DND-41 (cell line): ENCODE measurements around the gene GNAO1.

Experiments used
- ATAC-seq: fragments of 200-7000 bp; cut with Tn5 transposase; 3 replicates; pipeline ENCODE4 v1.9.1; 2021; ENCODE audit warnings: low read depth; ENCODE audit not compliant: insufficient read depth
- DNase-seq: peaks from one replicate; pipeline ENCODE4 v3.0.0-alpha.2; 2020
- H2AFZ ChIP-seq: 2 replicates; pipeline ENCODE4 v1.6.0; 2012; ENCODE audit warnings: low read depth, low read length
- H3K27ac ChIP-seq: 2 replicates; pipeline ENCODE4 v1.5.1; 2012; ENCODE audit warnings: low read length, inconsistent platforms
- H3K27me3 ChIP-seq: fragments of 200-600 bp; sonication (generic); 2 replicates; pipeline ENCODE4 v1.6.0; 2012; ENCODE audit warnings: low read length, mild to moderate bottlenecking, inconsistent platforms; ENCODE audit not compliant: insufficient read depth, poor library complexity
- H3K36me3 ChIP-seq: 2 replicates; pipeline ENCODE4 v1.5.1; 2012; ENCODE audit warnings: low read length, inconsistent platforms; ENCODE audit not compliant: insufficient read depth
- H3K4me1 ChIP-seq: 2 replicates; pipeline ENCODE4 v1.5.1; 2012; ENCODE audit warnings: mild to moderate bottlenecking, low read length; ENCODE audit not compliant: insufficient read depth
- H3K4me2 ChIP-seq: 2 replicates; pipeline ENCODE4 v1.6.0; 2012; ENCODE audit warnings: mild to moderate bottlenecking, moderate library complexity, low read length, inconsistent platforms; ENCODE audit not compliant: insufficient read depth
- H3K4me3 ChIP-seq, 2 experiments: fragments of 200-600 bp in 1 of 2; shearing (Covaris generic) in 1 of 2; 2 replicates each; pipeline ENCODE4 v1.5.1; 2012 to 2016; ENCODE audit warnings: inconsistent platforms in 2 of 2, low read length in 2 of 2, mild to moderate bottlenecking in 2 of 2, low read depth in 1 of 2, moderate library complexity in 1 of 2
- H3K79me2 ChIP-seq: 2 replicates; pipeline ENCODE4 v1.6.0; 2012; ENCODE audit warnings: low read length, inconsistent platforms; ENCODE audit not compliant: insufficient read depth
- H3K9ac ChIP-seq: 2 replicates; pipeline ENCODE4 v1.6.0; 2012; ENCODE audit warnings: low read depth, mild to moderate bottlenecking, inconsistent platforms, low read length, moderate library complexity
- H3K9me3 ChIP-seq: 2 replicates; pipeline ENCODE4 v1.5.1; 2012; ENCODE audit warnings: low read length, moderate library complexity, mild to moderate bottlenecking, inconsistent platforms; ENCODE audit not compliant: insufficient read depth, severe bottlenecking
- H4K20me1 ChIP-seq: 2 replicates; pipeline ENCODE4 v1.6.0; 2012; ENCODE audit warnings: low read length; ENCODE audit not compliant: insufficient read depth
- CTCF ChIP-seq: IDR thresholded peaks from 2 replicates; pipeline ENCODE4 v1.5.1; 2012; ENCODE audit warnings: borderline replicate concordance, low read length, moderate library complexity, mild to moderate bottlenecking; ENCODE audit not compliant: poor library complexity, severe bottlenecking; ENCODE audit errors: extremely low read depth
- EZH2 ChIP-seq: IDR thresholded peaks from 3 replicates; pipeline ENCODE4 v1.6.1; 2012; ENCODE audit warnings: borderline replicate concordance, low read depth, mild to moderate bottlenecking, moderate library complexity, low read length, inconsistent platforms; ENCODE audit not compliant: severe bottlenecking

Gene GNAO1

DNA sequence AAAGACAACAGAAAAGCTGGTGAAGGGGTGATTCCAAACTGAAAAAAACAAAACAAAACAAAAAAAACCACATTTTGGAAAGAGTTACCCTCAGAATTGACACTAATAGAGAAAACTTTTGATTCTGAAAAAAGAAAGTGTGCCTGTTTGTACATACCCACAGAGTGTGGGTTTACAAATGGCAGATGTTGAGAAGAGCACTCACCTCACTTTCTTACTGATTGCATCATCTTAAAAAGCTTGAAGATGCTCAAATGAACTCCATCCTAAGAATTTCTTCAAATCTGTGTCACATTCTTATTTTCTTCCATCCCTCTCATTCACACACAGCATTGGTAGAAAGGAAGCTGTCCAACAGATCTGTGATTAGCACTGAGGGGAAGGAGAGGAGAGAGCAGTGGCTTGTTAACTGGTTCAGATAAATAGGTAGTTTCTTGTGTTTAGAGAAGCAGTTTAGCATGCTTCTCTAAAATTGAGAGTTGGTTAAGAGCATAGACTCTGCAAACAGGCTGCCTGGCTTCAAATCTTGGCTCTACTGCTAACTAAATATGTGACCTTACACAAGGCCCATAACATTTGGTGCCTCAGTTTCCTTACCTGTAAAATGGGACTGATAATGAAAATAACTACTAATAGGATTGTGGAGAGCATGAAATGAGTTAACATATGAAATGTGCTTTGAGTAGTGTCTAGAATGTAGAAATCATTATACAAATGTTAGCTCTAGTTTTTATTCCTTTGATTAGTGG, 6.9 kb downstream of the GNAO1 start:
- TF ChIP-seq EZH2 (no peak), CTCF (no peak)
- H3K27ac ChIP-seq = peak overlapping the region; percentile 78
- no peak overlapping the region for H2AFZ ChIP-seq
- H4K20me1 ChIP-seq = peaks cover 6% of the 10 kb centered on the region; the same call in 1 of the 2 replicates
- peaks cover 99% of the 10 kb centered on the region for H3K4me1 ChIP-seq
- H3K9me3 ChIP-seq = no peaks in the 10 kb centered on the region
- H3K36me3 ChIP-seq = no peaks in the 10 kb centered on the region
- DNase-seq (peak; percentile 17), ATAC-seq (peak; percentile 54)
- H3K4me3 ChIP-seq = no peak overlapping the region
- peaks cover 32% of the 10 kb centered on the region for H3K79me2 ChIP-seq
- H3K4me2 ChIP-seq = peak overlapping the region; percentile 28
- peak overlapping the region; percentile 27; the same call in 1 of the 2 replicates for H3K9ac ChIP-seq
- no peaks in the 10 kb centered on the region for H3K27me3 ChIP-seq

DNA sequence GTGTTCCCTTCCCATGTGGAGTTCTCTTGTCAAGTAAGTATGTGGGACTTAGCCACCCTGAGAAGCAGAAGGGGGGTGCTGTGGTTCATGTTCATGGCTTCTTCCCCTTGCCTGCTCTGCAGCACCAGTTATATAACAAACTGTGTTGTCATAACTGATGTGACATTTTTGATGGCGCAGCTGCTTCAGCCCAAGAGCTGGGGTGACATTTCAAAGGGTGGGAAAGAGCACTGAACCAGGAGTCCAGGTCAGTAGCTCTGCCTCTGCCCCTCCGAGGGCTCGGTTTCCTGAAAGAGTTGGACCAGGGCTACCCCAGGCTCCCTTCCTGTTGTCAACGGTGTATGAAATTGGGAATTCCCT, 7.4 kb downstream of the GNAO1 start:
- Histone ChIP-seq H3K9me3 (no peaks in the 10 kb centered on the region), H2AFZ (no peak overlapping the region), H3K4me2 (peak overlapping the region; percentile 28), H3K79me2 (peaks cover 33% of the 10 kb centered on the region), H3K36me3 (no peaks in the 10 kb centered on the region), H3K27me3 (no peaks in the 10 kb centered on the region), H3K4me3 (no peak overlapping the region), H3K9ac (peak overlapping the region; percentile 27; the same call in 1 of the 2 replicates), H4K20me1 (peaks cover 3% of the 10 kb centered on the region; the same call in 1 of the 2 replicates), H3K27ac (peak overlapping the region; percentile 78), H3K4me1 (peaks cover 98% of the 10 kb centered on the region)
- TF ChIP-seq EZH2 (no peak), CTCF (no peak)
- DNase-seq (peak; percentile 22), ATAC-seq (no peak)

GRCh38 chr16:56199164-56199563, 7.9 kb downstream of the GNAO1 start:
- Histone ChIP-seq H2AFZ (no peak overlapping the region), H3K9ac (no peak overlapping the region), H3K36me3 (no peaks in the 10 kb centered on the region), H3K4me2 (peak overlapping the region; percentile 28; the same call in 1 of the 2 replicates), H3K27ac (peak overlapping the region; percentile 78), H4K20me1 (peaks cover 5% of the 10 kb centered on the region; the same call in 1 of the 2 replicates), H3K9me3 (no peaks in the 10 kb centered on the region), H3K4me3 (no peak overlapping the region), H3K4me1 (peaks cover 94% of the 10 kb centered on the region), H3K79me2 (peaks cover 34% of the 10 kb centered on the region), H3K27me3 (no peaks in the 10 kb centered on the region)
- TF ChIP-seq CTCF = no peak
- no peak for TF ChIP-seq EZH2
- no peak for ATAC-seq
- DNase-seq = peak; percentile 34
